Measurements from ENCODE around the gene RB1. TPM values are rescaled to one million over a fixed set of nuclear protein-coding genes. Genes with fewer than 3 reads are reported as not detected.

RB1 gene
- total and polyA plus RNA-seq, 9 of the 15 experiments (the other 6 are each of a cell fraction or from before 2014, with no cell fraction given), result 5.0 to 23.8 (median 17.9) TPM

DNA sequence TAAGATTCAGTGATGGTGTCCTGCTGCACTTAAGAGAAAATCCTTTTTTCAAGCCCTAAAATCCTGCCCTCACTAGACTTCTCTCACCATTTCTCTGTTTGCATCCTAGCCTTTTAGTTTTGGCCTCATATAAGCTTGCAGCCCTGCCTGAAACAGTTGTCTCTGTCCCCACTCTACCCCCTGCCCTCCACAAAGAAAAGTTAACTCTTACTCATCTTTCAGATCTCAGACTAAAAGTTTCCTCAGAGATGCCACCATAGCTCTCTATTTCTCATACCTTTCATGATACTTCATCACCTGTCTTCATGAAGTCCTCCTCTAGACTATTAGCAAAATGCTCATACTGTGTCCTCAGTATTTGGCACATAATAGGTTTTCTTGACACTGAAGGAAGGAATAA lies 37.4 kb upstream of the RB1 start:
- Histone ChIP-seq H3K9me1 (ENCODE audit: control insufficient read depth, insufficient read depth, low read length) (no peaks in the 10 kb centered on the region), H4K20me1 (replicated peaks; ENCODE audit: control insufficient read depth, insufficient read depth, low read length) (no peaks in the 10 kb centered on the region), H3K9ac (ENCODE audit: insufficient read depth in 1 of 2, low read depth in 2 of 2, low read length in 2 of 2) (no peak overlapping the region), H3K36me3 (ENCODE audit: control insufficient read depth, insufficient read depth, low read length) (peaks cover 10% of the 10 kb centered on the region; the same call in 1 of the 3 replicates), H3K9me3 (replicated peaks; ENCODE audit: control insufficient read depth, insufficient read depth, low read depth, low read length) (no peaks in the 10 kb centered on the region), H3K4me1 (replicated peaks in 1 of 2; ENCODE audit: control insufficient read depth in 2 of 2, insufficient read depth in 2 of 2, low read length in 2 of 2) (no peaks in the 10 kb centered on the region), H3K4me2 (ENCODE audit: insufficient read depth, low read length) (no peak overlapping the region), H3K4me3 (no peak overlapping the region), H3K27me3 (ENCODE audit: control insufficient read depth in 2 of 2, insufficient read depth in 2 of 2, low read length in 2 of 2) (no peaks in the 10 kb centered on the region), H2AFZ (ENCODE audit: low read depth, low read length) (no peak overlapping the region), H3K27ac (ENCODE audit: extremely low read depth, low read depth, low read length) (no peak overlapping the region), H3K79me2 (ENCODE audit: control insufficient read depth, insufficient read depth, low read length) (no peaks in the 10 kb centered on the region)
- ATAC-seq, result no peak
- ChIA-PET CTCF (ENCODE audit: low intra/inter-chr PET ratio) (no interaction called here), POLR2A (interaction anchor here (1.1 kb wide), 1 partner anchor 12 kb away, joined by 3 read pairs; no protein-coding TSS in a partner anchor)
- TF ChIP-seq ZBTB8A (IDR thresholded peaks at IDR 0.05; ENCODE audit: partially characterized antibody) (no peak), POLR2A (conservative IDR thresholded peaks at IDR 0.05) (no peak), SNAPC5 (CRISPR knock-in tag; IDR thresholded peaks at IDR 0.05) (no peak), NFYB (IDR thresholded peaks at IDR 0.05; ENCODE audit: extremely low read depth, insufficient read length) (no peak), SRF (CRISPR knock-in tag; IDR thresholded peaks at IDR 0.05) (no peak), SIN3A (IDR thresholded peaks at IDR 0.05; ENCODE audit: borderline replicate concordance in 2 of 2, control insufficient read depth in 1 of 2, low read depth in 2 of 2, low read length in 2 of 2) (no peak), POLR2G (IDR thresholded peaks at IDR 0.05; ENCODE audit: low read depth, low read length) (no peak), TRIM24 (IDR thresholded peaks at IDR 0.05) (no peak), EP400 (IDR thresholded peaks at IDR 0.05) (no peak), ZFPM2 (CRISPR knock-in tag; IDR thresholded peaks at IDR 0.05) (no peak), MEIS2 (IDR thresholded peaks at IDR 0.05; ENCODE audit: partially characterized antibody) (no peak), MXI1 (IDR thresholded peaks at IDR 0.05; ENCODE audit: low read depth, low read length) (no peak), SMARCA5 (IDR thresholded peaks at IDR 0.05) (no peak), ATF4 (CRISPR knock-in tag; IDR thresholded peaks at IDR 0.05) (no peak), RREB1 (CRISPR knock-in tag; IDR thresholded peaks at IDR 0.05) (no peak), HDAC1 (IDR thresholded peaks at IDR 0.05) (no peak), MAFK (IDR thresholded peaks at IDR 0.05; ENCODE audit: low read length) (no peak)
- no TSS peak for BruUV-seq (replicated peaks)
- DNase-seq (ENCODE audit: extremely low read depth in 1 of 4, low spot score in 3 of 4), result no peak
- in situ Hi-C loops (cut with MboI) (no loop called here), intact Hi-C loops (cut with micrococcal nuclease) (no loop called here)
- FAIRE-seq, result no peak

All from K562 (cell line).